CD14-positive monocyte (primary cell): ENCODE measurements around the gene NSMF. TPM values are rescaled to one million over a fixed set of nuclear protein-coding genes. Genes with fewer than 3 reads are reported as not detected.

Source experiments
- DNase-seq, 3 donors: peaks; one replicate each; pipeline ENCODE4 v3.0.0-alpha.2; 2011 to 2022
- H2AFZ ChIP-seq: 2 replicates; pipeline ENCODE4 v1.6.0; 2012; ENCODE audit warnings: mild to moderate bottlenecking, low read depth, low read length, inconsistent platforms; ENCODE audit not compliant: insufficient read depth, poor library complexity, severe bottlenecking
- H3K27ac ChIP-seq, 2 donors: 1 replicate in 1 of 2; 2 replicates in 1 of 2; pipeline ENCODE4 v1.5.1; 2012 to 2013; ENCODE audit warnings: low read length in 2 of 2, control low read depth in 1 of 2, inconsistent platforms in 1 of 2, low read depth in 1 of 2, mild to moderate bottlenecking in 1 of 2
- H3K27me3 ChIP-seq, 2 donors: one replicate each; pipeline versions ENCODE4 v1.6.0 to v1.6.1; 2011 to 2013; ENCODE audit warnings: low read length in 2 of 2; ENCODE audit not compliant: control insufficient read depth in 2 of 2, insufficient read depth in 2 of 2
- H3K36me3 ChIP-seq, 2 donors: replicated peaks in 1 of 2; 1 replicate in 1 of 2; 2 replicates in 1 of 2; pipeline versions ENCODE4 v1.5.1 to v1.6.1; 2012 to 2013; ENCODE audit warnings: low read length in 2 of 2, control low read depth in 1 of 2, inconsistent platforms in 1 of 2, mild to moderate bottlenecking in 1 of 2; ENCODE audit not compliant: insufficient read depth in 2 of 2, control insufficient read depth in 1 of 2
- H3K4me1 ChIP-seq, 2 donors: 1 replicate in 1 of 2; 2 replicates in 1 of 2; pipeline versions ENCODE4 v1.5.1 to v1.6.1; 2012 to 2013; ENCODE audit warnings: low read length in 2 of 2, control low read depth in 1 of 2, inconsistent platforms in 1 of 2, mild to moderate bottlenecking in 1 of 2, moderate library complexity in 1 of 2; ENCODE audit not compliant: insufficient read depth in 2 of 2, control insufficient read depth in 1 of 2
- H3K4me2 ChIP-seq: replicated peaks from 2 replicates; pipeline ENCODE3; 2012; ENCODE audit warnings: low read length, moderate library complexity, mild to moderate bottlenecking; ENCODE audit not compliant: poor library complexity, severe bottlenecking; ENCODE audit errors: extremely low read depth
- H3K4me3 ChIP-seq, 3 experiments: fragments of 200-600 bp in 1 of 3; sonication (generic) in 1 of 3; replicated peaks in 1 of 3; 1 replicate in 2 of 3; 2 replicates in 1 of 3; pipeline ENCODE4 v1.5.1; 2011 to 2013; ENCODE audit warnings: low read length in 3 of 3, mild to moderate bottlenecking in 3 of 3, control low read depth in 2 of 3, low read depth in 2 of 3, inconsistent platforms in 1 of 3, moderate library complexity in 1 of 3
- H3K79me2 ChIP-seq: 2 replicates; pipeline ENCODE4 v1.6.0; 2012; ENCODE audit warnings: mild to moderate bottlenecking, control low read depth, inconsistent platforms, low read length, moderate library complexity; ENCODE audit not compliant: insufficient read depth
- H3K9ac ChIP-seq: 2 replicates; pipeline ENCODE4 v1.6.0; 2017; ENCODE audit warnings: low read length, mild to moderate bottlenecking; ENCODE audit not compliant: insufficient read depth, poor library complexity, severe bottlenecking
- H3K9me3 ChIP-seq, 2 donors: replicated peaks in 1 of 2; 1 replicate in 1 of 2; 2 replicates in 1 of 2; pipeline versions ENCODE4 v1.5.1 to v1.6.1; 2012 to 2013; ENCODE audit warnings: low read length in 2 of 2, control low read depth in 1 of 2; ENCODE audit not compliant: control insufficient read depth in 1 of 2, insufficient read depth in 1 of 2
- H4K20me1 ChIP-seq: 2 replicates; pipeline ENCODE4 v1.6.0; 2012; ENCODE audit warnings: mild to moderate bottlenecking, low read length, control low read depth, moderate library complexity; ENCODE audit not compliant: insufficient read depth
- H3K27ac Mint-ChIP-seq, 7 donors: one replicate each; pipeline ENCODE4 v1.8.0; 2020; ENCODE audit warnings: mild to moderate bottlenecking in 7 of 7, mixed read lengths in 7 of 7, moderate library complexity in 6 of 7, inconsistent platforms in 2 of 7
- H3K27me3 Mint-ChIP-seq, 3 donors: one replicate each; pipeline ENCODE4 v1.8.0; 2021 to 2022; ENCODE audit warnings: low read depth in 3 of 3, mild to moderate bottlenecking in 3 of 3, mixed read lengths in 3 of 3, moderate library complexity in 3 of 3, inconsistent platforms in 1 of 3
- H3K36me3 Mint-ChIP-seq, 2 donors: one replicate each; pipeline ENCODE4 v1.8.0; 2020; ENCODE audit warnings: mixed read lengths in 2 of 2, inconsistent platforms in 1 of 2, mild to moderate bottlenecking in 1 of 2
- H3K4me1 Mint-ChIP-seq: one replicate; pipeline ENCODE4 v1.8.0; 2020; ENCODE audit warnings: mild to moderate bottlenecking, mixed read lengths
- H3K4me3 Mint-ChIP-seq, 2 donors: one replicate each; pipeline ENCODE4 v1.8.0; 2020; ENCODE audit warnings: mild to moderate bottlenecking in 2 of 2, mixed read lengths in 2 of 2, moderate library complexity in 1 of 2
- H3K9me3 Mint-ChIP-seq, 7 donors: one replicate each; pipeline ENCODE4 v1.8.0; 2020 to 2022; ENCODE audit warnings: mixed read lengths in 7 of 7, mild to moderate bottlenecking in 6 of 7, moderate library complexity in 6 of 7, inconsistent platforms in 2 of 7
- CTCF ChIP-seq: fragments of 200-600 bp; IDR thresholded peaks from one replicate; pipeline ENCODE4 v1.8.0; 2022; ENCODE audit warnings: antibody characterized with exemption, mild to moderate bottlenecking
- WGBS: methylation state at CpG from one replicate; pipeline ENCODE4 v1.1.5; 2013; ENCODE audit warnings: missing lambda C conversion rate; ENCODE audit not compliant: insufficient coverage; 5-methylcytosine and 5-hydroxymethylcytosine counted together
- intact Hi-C, 2 donors: fragments of 100-400 bp; cut with micrococcal nuclease; formaldehyde crosslinking; loops; one replicate each; pipeline versions ENCODE4 v1.15.0 to v1.15.1; 2023
- polyA plus RNA-seq, 3 donors: library from polyadenylated mRNA; depleted of rRNA in 1 of 3; unstranded in 2 of 3; stranded (reverse) in 1 of 3; fragments of 300-500 nt in 2 of 3; fragments of >200 nt in 1 of 3; fragmentation: Illumina TruSeq in 2 of 3; gene quantifications; 1 replicate in 2 of 3; 2 replicates in 1 of 3; pipeline ENCODE4 v1.2.3, GENCODE V29; 2012 to 2021

NSMF gene
- polyA plus RNA-seq, 3 donors = 4.6 to 68.4 (median 5.3) TPM

GRCh38 chr9:137498720-137499150, 39.6 kb upstream of the NSMF start:
- Histone ChIP-seq H3K4me1 (peaks cover 8 to 10% of the 10 kb centered on the region in 2 donors), H3K27ac (no peak overlapping the region), H4K20me1 (no peaks in the 10 kb centered on the region), H3K4me3 (no peak overlapping the region), H3K79me2 (no peaks in the 10 kb centered on the region), H3K9ac (no peak overlapping the region), H3K36me3 (no peaks in the 10 kb centered on the region), H3K9me3 (peaks cover 8 to 10% of the 10 kb centered on the region in 2 donors), H2AFZ (no peak overlapping the region), H3K27me3 (no peaks in the 10 kb centered on the region), H3K4me2 (no peak overlapping the region)
- intact Hi-C loops = no loop called here
- Mint-ChIP-seq H3K36me3 (no peaks in the 10 kb centered on the region), H3K27ac (no peak overlapping the region), H3K4me1 (peaks cover 10% of the 10 kb centered on the region), H3K9me3 (peaks cover 10 to 29% (median 18%) of the 10 kb centered on the region in 7 donors), H3K27me3 (peaks cover 2 to 19% (median 3%) of the 10 kb centered on the region in 3 donors), H3K4me3 (no peak overlapping the region)
- TF ChIP-seq CTCF = no peak
- 90% methylated on average over 11 of the region's 16 CpGs for WGBS
- no peak for DNase-seq

GRCh38 chr9:137497921-137498719, 39.0 kb upstream of the NSMF start:
- Histone ChIP-seq H3K79me2 (no peaks in the 10 kb centered on the region), H3K4me3 (no peak overlapping the region), H3K9ac (no peak overlapping the region), H3K27me3 (no peaks in the 10 kb centered on the region), H3K9me3 (peaks cover 2 to 5% of the 10 kb centered on the region in 2 donors), H3K36me3 (no peaks in the 10 kb centered on the region), H3K4me2 (no peak overlapping the region), H3K4me1 (peaks cover 14 to 16% of the 10 kb centered on the region in 2 donors), H2AFZ (no peak overlapping the region), H3K27ac (no peak overlapping the region), H4K20me1 (no peaks in the 10 kb centered on the region)
- Mint-ChIP-seq H3K4me1 (peaks cover 12% of the 10 kb centered on the region), H3K4me3 (no peak overlapping the region), H3K36me3 (no peaks in the 10 kb centered on the region), H3K27ac (no peak overlapping the region), H3K9me3 (peaks cover 5 to 24% (median 13%) of the 10 kb centered on the region in 7 donors), H3K27me3 (peaks cover 2 to 18% (median 3%) of the 10 kb centered on the region in 3 donors)
- DNase-seq = no peak
- intact Hi-C loops = no loop called here
- no peak for TF ChIP-seq CTCF
- 96% methylated on average over 32 of the region's 36 CpGs for WGBS
